GM12878 (cell line): ENCODE measurements around the gene SPATS1. TPM values are rescaled to one million over a fixed set of nuclear protein-coding genes. Genes with fewer than 3 reads are reported as not detected.

ENCODE experiments used
- ATAC-seq: fragments of 200-7000 bp; cut with Tn5 transposase; 3 replicates; pipeline ENCODE4 v1.9.1; 2020; ENCODE audit warnings: mild to moderate bottlenecking, moderate library complexity
- BruUV-seq: library from RNA; stranded (reverse); fragments of 400-500 nt; replicated peaks from 2 replicates; lab custom pipeline; 2021; lab: Mats Ljungman, UMichigan
- CTCF ChIA-PET: fragments of 300-600 bp; sonication (Branson Sonifier 250); formaldehyde crosslinking; extraction: SDS; loops from one replicate; lab custom pipeline; 2021; ENCODE audit warnings: inconsistent platforms; lab: Yijun Ruan, JAX
- POLR2A ChIA-PET: fragments of 350-600 bp; formaldehyde crosslinking; extraction: SDS; loops from one replicate; lab custom pipeline; 2021; ENCODE audit warnings: inconsistent platforms; lab: Charles Lee
- RAD21 ChIA-PET: fragments of 300-600 bp; sonication (Branson Sonifier 250); formaldehyde crosslinking; loops from one replicate; lab custom pipeline; 2023; ENCODE audit warnings: antibody characterized with exemption; ENCODE audit not compliant: unreplicated experiment; lab: Charles Lee
- SMC1A ChIA-PET: fragments of 300-600 bp; sonication (Branson Sonifier 250); formaldehyde crosslinking; loops from one replicate; lab custom pipeline; 2023; ENCODE audit not compliant: unreplicated experiment, uncharacterized antibody; lab: Charles Lee
- DNase-seq: peaks from one replicate; pipeline ENCODE4 v3.0.0-alpha.2; 2011; ENCODE audit warnings: low read depth, low spot score
- FAIRE-seq: peaks from 3 replicates; lab custom pipeline; 2011; peaks lifted over from hg19 to GRCh38; lab: Jason Lieb, UNC
- H2AFZ ChIP-seq: 2 replicates; pipeline ENCODE4 v1.6.0; 2011; ENCODE audit warnings: low read depth, low read length, control low read depth; ENCODE audit not compliant: control insufficient read depth
- H3K27ac ChIP-seq: 2 replicates; pipeline ENCODE4 v1.5.1; 2011; ENCODE audit warnings: control low read depth; ENCODE audit not compliant: control insufficient read depth, insufficient read depth
- H3K27me3 ChIP-seq, 2 experiments: replicated peaks in 1 of 2; 2 replicates each; pipeline versions ENCODE4 v1.6.0 to v1.6.1; 2011; ENCODE audit warnings: low read length in 1 of 2; ENCODE audit not compliant: control insufficient read depth in 2 of 2, insufficient read depth in 2 of 2
- H3K36me3 ChIP-seq, 2 experiments: 2 replicates each; pipeline ENCODE4 v1.5.1; 2011; ENCODE audit warnings: low read length in 1 of 2; ENCODE audit not compliant: control insufficient read depth in 2 of 2, insufficient read depth in 2 of 2
- H3K4me1 ChIP-seq: 2 replicates; pipeline ENCODE4 v1.6.1; 2011; ENCODE audit warnings: mild to moderate bottlenecking, low read length, moderate library complexity, mixed read lengths; ENCODE audit not compliant: control insufficient read depth, insufficient read depth
- H3K4me2 ChIP-seq: 2 replicates; pipeline ENCODE4 v1.6.0; 2011; ENCODE audit warnings: control low read depth; ENCODE audit not compliant: control insufficient read depth, insufficient read depth
- H3K4me3 ChIP-seq: fragments of 200-600 bp; sonication (generic); 2 replicates; pipeline ENCODE4 v1.5.1; 2016
- H3K79me2 ChIP-seq: 2 replicates; pipeline ENCODE4 v1.6.0; 2011; ENCODE audit warnings: low read length; ENCODE audit not compliant: control insufficient read depth, insufficient read depth
- H3K9ac ChIP-seq: 2 replicates; pipeline ENCODE4 v1.8.0; 2011; ENCODE audit warnings: low read length, control low read depth, mixed read lengths; ENCODE audit not compliant: control insufficient read depth, insufficient read depth
- H3K9me3 ChIP-seq: replicated peaks from 3 replicates; pipeline ENCODE4 v1.5.1; 2011; ENCODE audit warnings: mild to moderate bottlenecking, low read length; ENCODE audit not compliant: control insufficient read depth, insufficient read depth
- H4K20me1 ChIP-seq: 2 replicates; pipeline ENCODE4 v1.6.0; 2011; ENCODE audit not compliant: control insufficient read depth, insufficient read depth
- CHD4 ChIP-seq: fragments of 200-600 bp; sonication (generic); IDR thresholded peaks from 2 replicates; pipeline ENCODE4 v1.6.1; 2016; ENCODE audit warnings: mild to moderate bottlenecking
- CREB1 ChIP-seq: IDR thresholded peaks from 2 replicates; pipeline ENCODE4 v1.6.1; 2012; ENCODE audit warnings: low read depth, mild to moderate bottlenecking, inconsistent platforms
- CREM ChIP-seq: IDR thresholded peaks from 2 replicates; pipeline ENCODE4 v1.6.1; 2014; ENCODE audit warnings: antibody characterized with exemption, low read depth
- IKZF2 ChIP-seq, 2 experiments: fragments of 450-650 bp; IDR thresholded peaks; 2 replicates each; pipeline ENCODE4 v1.6.1; 2017; ENCODE audit warnings: mild to moderate bottlenecking in 2 of 2, moderate library complexity in 2 of 2
- NFYB ChIP-seq: IDR thresholded peaks from 2 replicates; pipeline ENCODE4 v1.6.1; 2011; ENCODE audit warnings: low read depth, mild to moderate bottlenecking, low read length, improper control_type of control experiment, moderate library complexity; ENCODE audit not compliant: insufficient read depth
- PAX8 ChIP-seq: fragments of 450-650 bp; IDR thresholded peaks from 2 replicates; pipeline ENCODE4 v1.6.1; 2017; ENCODE audit warnings: mild to moderate bottlenecking, moderate library complexity
- POLR2A ChIP-seq: IDR thresholded peaks from 2 replicates; pipeline ENCODE4 v1.6.1; 2011; ENCODE audit warnings: low read depth, mild to moderate bottlenecking, low read length
- POLR2AphosphoS5 ChIP-seq: IDR thresholded peaks from 2 replicates; pipeline ENCODE4 v1.6.1; 2011; ENCODE audit warnings: mild to moderate bottlenecking, low read length, inconsistent platforms
- RB1 ChIP-seq: fragments of 450-650 bp; formaldehyde crosslinking; IDR thresholded peaks from 2 replicates; pipeline ENCODE4 v1.6.1; 2017; ENCODE audit warnings: mild to moderate bottlenecking, borderline replicate concordance
- RFX5 ChIP-seq: IDR thresholded peaks from 2 replicates; pipeline ENCODE4 v1.6.1; 2011; ENCODE audit warnings: low read depth, low read length, improper control_type of control experiment
- STAT1 ChIP-seq: fragments of 450-650 bp; conservative IDR thresholded peaks from 2 replicates; pipeline ENCODE4 v1.6.1; 2014; ENCODE audit warnings: antibody characterized with exemption, mild to moderate bottlenecking
- SUZ12 ChIP-seq: fragments of 200-600 bp; sonication (generic); IDR thresholded peaks from one replicate; pipeline ENCODE4 v1.6.1; 2018; ENCODE audit warnings: antibody characterized with exemption, mild to moderate bottlenecking; ENCODE audit not compliant: unreplicated experiment
- TARDBP ChIP-seq: IDR thresholded peaks from 2 replicates; pipeline ENCODE4 v1.6.1; 2016; ENCODE audit warnings: borderline replicate concordance
- USF2 ChIP-seq: IDR thresholded peaks from 2 replicates; pipeline ENCODE4 v1.6.1; 2011; ENCODE audit warnings: low read depth, low read length, improper control_type of control experiment, borderline replicate concordance
- ZBED1 ChIP-seq: IDR thresholded peaks from 2 replicates; pipeline ENCODE4 v1.6.1; 2016; ENCODE audit warnings: borderline replicate concordance
- WGBS: methylation state at CpG from one replicate; pipeline ENCODE4 v1.1.6; 2016; ENCODE audit warnings: low lambda C conversion rate; ENCODE audit not compliant: insufficient replicate concordance, insufficient coverage; ENCODE audit errors: missing lambda C conversion rate; 5-methylcytosine and 5-hydroxymethylcytosine counted together
- in situ Hi-C: fragments of 300-500 bp; cut with MboI; formaldehyde crosslinking; loops from 9 replicates; pipeline ENCODE4 v1.14.3; 2018; ENCODE audit warnings: mixed read lengths
- intact Hi-C: fragments of 100-400 bp; cut with micrococcal nuclease; formaldehyde crosslinking; loops from one replicate; pipeline ENCODE4 v1.14.2; 2022; ENCODE audit not compliant: unreplicated experiment
- polyA plus RNA-seq, 11 experiments: library from polyadenylated mRNA; depleted of rRNA in 4 of 11; unstranded in 6 of 11; stranded (reverse) in 5 of 11; fragments of >200 nt; fragmentation: Nextera tagmentation in 4 of 11; fragmentation: Illumina TruSeq in 1 of 11; extraction: Ambion mirVana in 4 of 11; extraction: Trizol in 1 of 11; gene quantifications; 1 replicate in 1 of 11; 2 replicates in 10 of 11; pipeline versions ENCODE4 v1.2.1 to v1.2.3, GENCODE V29; 2011 to 2016; ENCODE audit warnings: inconsistent platforms in 2 of 11, missing spikeins in 2 of 11, low read depth in 1 of 11
- total RNA-seq, 4 experiments: library from RNA; depleted of rRNA in 3 of 4; stranded (reverse); fragments of >200 nt in 3 of 4; fragmentation: Illumina TruSeq in 1 of 4; extraction: Trizol in 1 of 4; gene quantifications; 2 replicates each; pipeline versions ENCODE4 v1.2.1 to v1.2.3, GENCODE V29; 2013 to 2021
- TF ChIP-seq, protein P1 (sequence below): fragments of 450-650 bp; IDR thresholded peaks from 2 replicates; pipeline ENCODE4 v1.6.1; 2017; ENCODE audit warnings: low read depth, mild to moderate bottlenecking, moderate library complexity
- TF ChIP-seq, protein P2 (sequence below): fragments of 450-650 bp; IDR thresholded peaks from 2 replicates; pipeline ENCODE4 v1.6.1; 2017; ENCODE audit warnings: mild to moderate bottlenecking

The SPATS1 gene
- total and polyA plus RNA-seq, 10 of the 15 experiments (the other 5 are each of a cell fraction or from before 2014, with no cell fraction given) = 0.12 TPM; not detected in 9

GRCh38 chr6:44303842-44304241, 38.6 kb upstream of the SPATS1 start:
- no peaks in the 10 kb centered on the region for H3K27me3 ChIP-seq
- H3K27ac ChIP-seq = no peak overlapping the region
- FAIRE-seq (no peak), DNase-seq (no peak), ATAC-seq (no peak)
- ChIA-PET POLR2A (no interaction called here), CTCF (interaction anchor here (1.9 to 7.4 kb wide), 3 partner anchors 9 to 136 kb away, joined by 4 to 87 read pairs (median 15); partner anchors contain the start of genes AARS2, NFKBIE and TMEM151B), SMC1A (interaction anchor here (1.0 kb wide), 1 partner anchor 36 kb away, joined by 5 read pairs; no protein-coding TSS in a partner anchor), RAD21 (interaction anchor here (1.0 to 1.9 kb wide), 2 partner anchors 35 to 131 kb away, joined by 3 to 4 read pairs; no protein-coding TSS in a partner anchor)
- H3K9me3 ChIP-seq = no peaks in the 10 kb centered on the region
- TF ChIP-seq POLR2AphosphoS5 (no peak), USF2 (no peak), IKZF2 (IDR thresholded peaks at IDR 0.05) (no peak), RFX5 (no peak), NFYB (no peak), ZBED1 (no peak), CREB1 (no peak), CHD4 (no peak), PAX8 (no peak), RB1 (no peak), CREM (no peak), POLR2A (no peak), STAT1 (no peak), SUZ12 (no peak), TARDBP (no peak)
- TF ChIP-seq, protein P1, sequence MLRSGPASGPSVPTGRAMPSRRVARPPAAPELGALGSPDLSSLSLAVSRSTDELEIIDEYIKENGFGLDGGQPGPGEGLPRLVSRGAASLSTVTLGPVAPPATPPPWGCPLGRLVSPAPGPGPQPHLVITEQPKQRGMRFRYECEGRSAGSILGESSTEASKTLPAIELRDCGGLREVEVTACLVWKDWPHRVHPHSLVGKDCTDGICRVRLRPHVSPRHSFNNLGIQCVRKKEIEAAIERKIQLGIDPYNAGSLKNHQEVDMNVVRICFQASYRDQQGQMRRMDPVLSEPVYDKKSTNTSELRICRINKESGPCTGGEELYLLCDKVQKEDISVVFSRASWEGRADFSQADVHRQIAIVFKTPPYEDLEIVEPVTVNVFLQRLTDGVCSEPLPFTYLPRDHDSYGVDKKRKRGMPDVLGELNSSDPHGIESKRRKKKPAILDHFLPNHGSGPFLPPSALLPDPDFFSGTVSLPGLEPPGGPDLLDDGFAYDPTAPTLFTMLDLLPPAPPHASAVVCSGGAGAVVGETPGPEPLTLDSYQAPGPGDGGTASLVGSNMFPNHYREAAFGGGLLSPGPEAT = no peak
- TF ChIP-seq, protein P2, sequence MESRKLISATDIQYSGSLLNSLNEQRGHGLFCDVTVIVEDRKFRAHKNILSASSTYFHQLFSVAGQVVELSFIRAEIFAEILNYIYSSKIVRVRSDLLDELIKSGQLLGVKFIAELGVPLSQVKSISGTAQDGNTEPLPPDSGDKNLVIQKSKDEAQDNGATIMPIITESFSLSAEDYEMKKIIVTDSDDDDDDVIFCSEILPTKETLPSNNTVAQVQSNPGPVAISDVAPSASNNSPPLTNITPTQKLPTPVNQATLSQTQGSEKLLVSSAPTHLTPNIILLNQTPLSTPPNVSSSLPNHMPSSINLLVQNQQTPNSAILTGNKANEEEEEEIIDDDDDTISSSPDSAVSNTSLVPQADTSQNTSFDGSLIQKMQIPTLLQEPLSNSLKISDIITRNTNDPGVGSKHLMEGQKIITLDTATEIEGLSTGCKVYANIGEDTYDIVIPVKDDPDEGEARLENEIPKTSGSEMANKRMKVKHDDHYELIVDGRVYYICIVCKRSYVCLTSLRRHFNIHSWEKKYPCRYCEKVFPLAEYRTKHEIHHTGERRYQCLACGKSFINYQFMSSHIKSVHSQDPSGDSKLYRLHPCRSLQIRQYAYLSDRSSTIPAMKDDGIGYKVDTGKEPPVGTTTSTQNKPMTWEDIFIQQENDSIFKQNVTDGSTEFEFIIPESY = no peak
- no peak overlapping the region for H3K4me2 ChIP-seq
- H3K36me3 ChIP-seq = peaks cover 5 to 31% of the 10 kb centered on the region in 2 experiments; a peak in 3 of 4 replicates
- no TSS peak for BruUV-seq
- no peak overlapping the region for H2AFZ ChIP-seq
- no peak overlapping the region for H3K4me3 ChIP-seq
- no peaks in the 10 kb centered on the region for H3K79me2 ChIP-seq
- WGBS = 90% methylated on average over 6 of the region's 6 CpGs
- in situ Hi-C loops = no loop called here
- intact Hi-C loops = loop anchor here (2.0 kb wide), 1 partner anchor 35 kb away; no protein-coding TSS in a partner anchor
- no peaks in the 10 kb centered on the region for H4K20me1 ChIP-seq
- no peak overlapping the region for H3K9ac ChIP-seq
- no peaks in the 10 kb centered on the region for H3K4me1 ChIP-seq
